Activated CD4-positive, alpha-beta T cell treated with anti-CD3 and anti-CD28 coated beads, Interleukin-2, amount 10 ng/mL, durations not matched to agents 7 days and 5 days (primary cell): ENCODE results near the gene KCMF1. TPM values are rescaled to one million over a fixed set of nuclear protein-coding genes. Genes with fewer than 3 reads are reported as not detected.

Source experiments
- total RNA-seq, 2 experiments: library from RNA; stranded (reverse); gene quantifications; one replicate each; pipeline ENCODE4 v1.2.3, GENCODE V29; 2021

Gene KCMF1
- total RNA-seq, 2 experiments from 2014 or later = 74.7 to 75.7 TPM

Other genes with a start within 250 kb of the KCMF1 start
- gene TRABD2A, start 90.1 kb upstream of the KCMF1 start, total RNA-seq = 10 to 100 TPM; 70.2 to 74.6 TPM
- 1,000 to 10,000 TPM; 5,491 to 5,845 TPM for gene TMSB10, start 65.5 kb upstream of the KCMF1 start, total RNA-seq
- not detected for gene TCF7L1, start 162.2 kb downstream of the KCMF1 start, total RNA-seq